Urinary bladder (tissue), 4 donors: ENCODE measurements around the gene HBQ1. TPM values are rescaled to one million over a fixed set of nuclear protein-coding genes. Genes with fewer than 3 reads are reported as not detected.
"Not testable (repeated sequence)": the region's sequence is repeated elsewhere in the genome, so short reads cannot be mapped to it uniquely, and the experiment has no call there.

Experiments
- DNase-seq: peaks from one replicate; pipeline ENCODE4 v3.0.0-alpha.2; 2015; ENCODE audit errors: extremely low spot score
- H3K27ac ChIP-seq: one replicate; pipeline ENCODE4 v1.5.1; 2013; ENCODE audit warnings: low read depth, mild to moderate bottlenecking, moderate library complexity
- H3K36me3 ChIP-seq: one replicate; pipeline ENCODE4 v1.6.1; 2013; ENCODE audit warnings: mild to moderate bottlenecking, moderate library complexity; ENCODE audit not compliant: insufficient read depth
- H3K4me1 ChIP-seq: one replicate; pipeline ENCODE4 v1.6.1; 2013; ENCODE audit warnings: mild to moderate bottlenecking, moderate library complexity; ENCODE audit not compliant: insufficient read depth
- H3K4me3 ChIP-seq: one replicate; pipeline ENCODE4 v1.5.1; 2013; ENCODE audit warnings: low read depth, low read length
- WGBS: extraction: QIAGEN DNeasy Blood & Tissue Kit; methylation state at CpG from one replicate; pipeline ENCODE4 v1.1.7; 2013; 5-methylcytosine and 5-hydroxymethylcytosine counted together
- polyA plus RNA-seq: library from polyadenylated mRNA; stranded (reverse); fragments of 200-250 nt; gene quantifications from one replicate; pipeline ENCODE4 v1.2.3, GENCODE V29; 2013
- small RNA-seq: library from RNA; depleted of rRNA; stranded (forward); fragments of <200 nt; gene quantifications from one replicate; pipeline ENCODE3, GENCODE V24; 2014
- total RNA-seq: library from RNA; depleted of rRNA; stranded (reverse); fragments of >200 nt; gene quantifications from one replicate; pipeline ENCODE4 v1.2.3, GENCODE V29; 2014
- donor health status: healthy with polysubstance abuse.
- donor health status: healthy.

HBQ1 gene
- total and polyA plus RNA-seq, 2 donors, result not detected

DNA sequence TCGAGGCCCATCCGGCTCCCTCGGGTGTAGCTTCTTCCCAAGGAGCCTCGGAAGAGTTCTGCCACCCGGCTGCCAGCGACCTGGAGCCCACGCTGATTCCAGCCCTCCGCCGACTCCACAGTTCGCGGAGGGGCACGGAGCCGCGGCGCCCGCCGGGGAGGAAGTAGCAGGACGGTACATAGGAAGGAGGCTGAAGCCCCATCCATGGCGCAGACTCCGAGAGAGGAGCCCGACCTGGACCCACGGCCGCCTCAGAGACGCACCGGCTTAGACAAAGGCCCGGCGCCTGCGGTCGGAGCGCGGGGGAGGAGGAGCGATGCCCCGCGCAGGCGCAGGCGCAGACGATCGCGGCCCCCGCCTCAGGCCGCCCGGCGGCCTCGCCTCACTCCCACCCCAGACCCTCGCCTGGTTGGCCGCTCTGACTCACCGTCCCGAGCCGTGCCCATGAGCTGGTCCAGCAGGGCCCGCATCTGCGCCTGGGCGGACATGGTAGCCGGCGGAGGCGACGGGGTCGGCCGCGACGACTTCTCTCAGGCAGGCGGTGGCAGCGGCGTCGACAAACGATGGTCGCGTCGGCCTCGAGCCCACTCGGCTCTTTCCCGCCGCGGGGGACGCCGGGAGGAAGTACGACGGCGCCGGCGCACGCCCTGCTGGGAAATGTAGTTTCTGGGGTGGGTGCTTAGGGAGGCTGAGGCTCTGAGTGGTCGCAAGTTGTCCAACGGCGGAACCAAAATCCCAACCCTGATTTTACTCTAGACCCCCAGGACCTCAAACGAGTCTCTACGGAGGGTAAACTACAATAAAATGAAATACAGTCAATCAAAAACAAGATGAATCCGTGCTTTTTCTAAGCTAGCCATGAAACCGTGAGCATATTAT, 48.8 kb downstream of the HBQ1 start, which contains the start of gene LUC7L:
Gene LUC7L, minus strand, starts transcription at position 598 of the 879 bp plus-strand sequence. Its CDS starts 110 bp downstream, at position 488.
- DNase-seq, result peak; percentile 77
- H3K4me3 ChIP-seq, result peak within 1 kb of the TSS; percentile 77
- WGBS, result 1% methylated on average over 88 of the region's 88 CpGs
- H3K36me3 ChIP-seq, result peaks cover 2% of the 10 kb centered on the region
- H3K27ac ChIP-seq, result peak within 1 kb of the TSS; percentile 99
- H3K4me1 ChIP-seq, result no peaks in the 10 kb centered on the region

GRCh38 chr16:229731-230281, 49.5 kb downstream of the HBQ1 start:
- Histone ChIP-seq H3K4me1 (no peaks in the 10 kb centered on the region), H3K27ac (no peak overlapping the region), H3K36me3 (peaks cover 2% of the 10 kb centered on the region), H3K4me3 (no peak overlapping the region)
- no peak for DNase-seq
- WGBS, result 80% methylated on average over 22 of the region's 22 CpGs

GRCh38 chr16:230351-230750, 50.1 kb downstream of the HBQ1 start:
- H3K4me1 ChIP-seq, H3K4me3 ChIP-seq, DNase-seq, H3K27ac ChIP-seq, H3K36me3 ChIP-seq: not testable (repeated sequence)
- 93% methylated on average over 18 of the region's 18 CpGs for WGBS

Small RNA genes lying within 50 kb of the gene (small RNA-seq; reads per million reads assigned to genes)
- not detected for gene RF00019

Other genes with a start within 250 kb of the HBQ1 start
- gene POLR3K, start 126.9 kb upstream of the HBQ1 start, total RNA-seq, result 3.4 TPM
- 16.8 TPM for gene POLR3K, start 126.9 kb upstream of the HBQ1 start, polyA plus RNA-seq
- 9.5 TPM for gene SNRNP25, start 126.6 kb upstream of the HBQ1 start, total RNA-seq
- 29.5 TPM for gene SNRNP25, start 126.6 kb upstream of the HBQ1 start, polyA plus RNA-seq
- gene RHBDF1, start 107.8 kb upstream of the HBQ1 start, total RNA-seq, result 34.7 TPM
- gene RHBDF1, start 107.8 kb upstream of the HBQ1 start, polyA plus RNA-seq, result 50.3 TPM
- 58.8 TPM for gene MPG, start 102.2 kb upstream of the HBQ1 start, total RNA-seq
- gene MPG, start 102.2 kb upstream of the HBQ1 start, polyA plus RNA-seq, result 89.6 TPM
- 9.7 TPM for gene NPRL3, start 41.8 kb upstream of the HBQ1 start, total RNA-seq
- gene NPRL3, start 41.8 kb upstream of the HBQ1 start, polyA plus RNA-seq, result 25.5 TPM
- gene HBZ, start 27.8 kb upstream of the HBQ1 start, total RNA-seq, result 0.85 TPM
- 0.47 TPM for gene HBZ, start 27.8 kb upstream of the HBQ1 start, polyA plus RNA-seq
- 14.8 TPM for gene HBM, start 14.5 kb upstream of the HBQ1 start, total RNA-seq
- not detected for gene HBM, start 14.5 kb upstream of the HBQ1 start, polyA plus RNA-seq
- gene HBA2, start 7.6 kb upstream of the HBQ1 start, total RNA-seq, result 648 TPM
- 22.6 TPM for gene HBA2, start 7.6 kb upstream of the HBQ1 start, polyA plus RNA-seq
- gene HBA1, start 3.8 kb upstream of the HBQ1 start, total RNA-seq, result 472 TPM
- gene HBA1, start 3.8 kb upstream of the HBQ1 start, polyA plus RNA-seq, result 9.7 TPM
- gene LUC7L, start 49.0 kb downstream of the HBQ1 start, total RNA-seq, result 112 TPM
- 47.0 TPM for gene LUC7L, start 49.0 kb downstream of the HBQ1 start, polyA plus RNA-seq
- 38.8 TPM for gene FAM234A, start 54.4 kb downstream of the HBQ1 start, total RNA-seq
- gene FAM234A, start 54.4 kb downstream of the HBQ1 start, polyA plus RNA-seq, result 115 TPM
- 2.4 TPM for gene RGS11, start 95.5 kb downstream of the HBQ1 start, total RNA-seq
- 6.9 TPM for gene RGS11, start 95.5 kb downstream of the HBQ1 start, polyA plus RNA-seq
- 2.3 TPM for gene ARHGDIG, start 100.1 kb downstream of the HBQ1 start, total RNA-seq
- gene ARHGDIG, start 100.1 kb downstream of the HBQ1 start, polyA plus RNA-seq, result 0.95 TPM
- gene PDIA2, start 102.7 kb downstream of the HBQ1 start, total RNA-seq, result 1.1 TPM
- gene PDIA2, start 102.7 kb downstream of the HBQ1 start, polyA plus RNA-seq, result 0.19 TPM
- 9.9 TPM for gene AXIN1, start 172.3 kb downstream of the HBQ1 start, total RNA-seq
- gene AXIN1, start 172.3 kb downstream of the HBQ1 start, polyA plus RNA-seq, result 25.0 TPM
- gene MRPL28, start 190.1 kb downstream of the HBQ1 start, total RNA-seq, result 20.3 TPM
- 81.1 TPM for gene MRPL28, start 190.1 kb downstream of the HBQ1 start, polyA plus RNA-seq
- gene PGAP6, start 201.5 kb downstream of the HBQ1 start, total RNA-seq, result 15.9 TPM
- 53.8 TPM for gene PGAP6, start 201.5 kb downstream of the HBQ1 start, polyA plus RNA-seq
- 29.0 TPM for gene NME4, start 216.7 kb downstream of the HBQ1 start, total RNA-seq
- 246 TPM for gene NME4, start 216.7 kb downstream of the HBQ1 start, polyA plus RNA-seq
- 5.3 TPM for gene DECR2, start 221.4 kb downstream of the HBQ1 start, total RNA-seq
- 20.6 TPM for gene DECR2, start 221.4 kb downstream of the HBQ1 start, polyA plus RNA-seq
- gene RAB11FIP3, start 245.2 kb downstream of the HBQ1 start, total RNA-seq, result 16.8 TPM
- gene RAB11FIP3, start 245.2 kb downstream of the HBQ1 start, polyA plus RNA-seq, result 57.0 TPM